CD4-positive, alpha-beta T cell treated with Interleukin-4 for 4 hours (primary cell): Measurements from ENCODE around the gene GJC3.
"Not testable (repeated sequence)": the region's sequence is repeated elsewhere in the genome, so short reads cannot be mapped to it uniquely, and the experiment has no call there.

ENCODE experiments used
- DNase-seq: peaks from one replicate; pipeline ENCODE4 v3.0.0-alpha.2; 2020

GJC3 gene

GRCh38 chr7:99928994-99929729 is at the start of gene GJC3:
TSS of gene GJC3 (minus strand) at chr7:99929620. CDS start at chr7:99929620, 0 bp downstream.
- DNase-seq, result peak; percentile 44

- DNase-seq, result no peak
Observed at GRCh38 chr7:99976626-99977025, 47.2 kb upstream of the GJC3 start.

GRCh38 chr7:99975782-99976521 is 46.5 kb upstream of the GJC3 start, which contains the start of gene AZGP1:
TSS of gene AZGP1 (minus strand) at chr7:99976031. CDS start at chr7:99976020, 11 bp downstream.
- no peak for DNase-seq

- no peak for DNase-seq
Observed at GRCh38 chr7:99974681-99975080, 45.3 kb upstream of the GJC3 start.

- not testable (repeated sequence) for DNase-seq
Observed at GRCh38 chr7:99973817-99974216, 44.4 kb upstream of the GJC3 start.

GRCh38 chr7:99971242-99971641 is 41.8 kb upstream of the GJC3 start:
- DNase-seq, result no peak

- DNase-seq, result not testable (repeated sequence)
Observed at GRCh38 chr7:99969813-99970212, 40.4 kb upstream of the GJC3 start.

- DNase-seq, result no peak
Observed at GRCh38 chr7:99969298-99969697, 39.9 kb upstream of the GJC3 start.

- no peak for DNase-seq
Observed at GRCh38 chr7:99958564-99959227, 29.3 kb upstream of the GJC3 start.

- DNase-seq, result no peak
Observed at GRCh38 chr7:99955247-99955646, 25.8 kb upstream of the GJC3 start.

- DNase-seq, result not testable (repeated sequence)
Observed at GRCh38 chr7:99954643-99955042, 25.2 kb upstream of the GJC3 start.

GRCh38 chr7:99953649-99954048 is 24.2 kb upstream of the GJC3 start:
- no peak for DNase-seq

GRCh38 chr7:99952649-99953048 is 23.2 kb upstream of the GJC3 start:
- DNase-seq, result not testable (repeated sequence)

- DNase-seq, result not testable (repeated sequence)
Observed at GRCh38 chr7:99950819-99951218, 21.4 kb upstream of the GJC3 start.

- no peak for DNase-seq
Observed at GRCh38 chr7:99949645-99950228, 20.3 kb upstream of the GJC3 start.

- DNase-seq, result no peak
Observed at GRCh38 chr7:99947608-99948007, 18.2 kb upstream of the GJC3 start.

- DNase-seq, result no peak
Observed at GRCh38 chr7:99944497-99945070, 15.2 kb upstream of the GJC3 start.

- DNase-seq, result no peak
Observed at GRCh38 chr7:99943641-99944496, 14.4 kb upstream of the GJC3 start.

GRCh38 chr7:99938296-99938695 is 8.9 kb upstream of the GJC3 start:
- no peak for DNase-seq

GRCh38 chr7:99935009-99935408 is 5.6 kb upstream of the GJC3 start:
- not testable (repeated sequence) for DNase-seq

- DNase-seq, result no peak
Observed at GRCh38 chr7:99930376-99930775, 956 bp upstream of the GJC3 start.

GRCh38 chr7:99929730-99930053 is 272 bp upstream of the GJC3 start:
- no peak for DNase-seq
